Measurements from ENCODE around the gene ASXL1.

DNA sequence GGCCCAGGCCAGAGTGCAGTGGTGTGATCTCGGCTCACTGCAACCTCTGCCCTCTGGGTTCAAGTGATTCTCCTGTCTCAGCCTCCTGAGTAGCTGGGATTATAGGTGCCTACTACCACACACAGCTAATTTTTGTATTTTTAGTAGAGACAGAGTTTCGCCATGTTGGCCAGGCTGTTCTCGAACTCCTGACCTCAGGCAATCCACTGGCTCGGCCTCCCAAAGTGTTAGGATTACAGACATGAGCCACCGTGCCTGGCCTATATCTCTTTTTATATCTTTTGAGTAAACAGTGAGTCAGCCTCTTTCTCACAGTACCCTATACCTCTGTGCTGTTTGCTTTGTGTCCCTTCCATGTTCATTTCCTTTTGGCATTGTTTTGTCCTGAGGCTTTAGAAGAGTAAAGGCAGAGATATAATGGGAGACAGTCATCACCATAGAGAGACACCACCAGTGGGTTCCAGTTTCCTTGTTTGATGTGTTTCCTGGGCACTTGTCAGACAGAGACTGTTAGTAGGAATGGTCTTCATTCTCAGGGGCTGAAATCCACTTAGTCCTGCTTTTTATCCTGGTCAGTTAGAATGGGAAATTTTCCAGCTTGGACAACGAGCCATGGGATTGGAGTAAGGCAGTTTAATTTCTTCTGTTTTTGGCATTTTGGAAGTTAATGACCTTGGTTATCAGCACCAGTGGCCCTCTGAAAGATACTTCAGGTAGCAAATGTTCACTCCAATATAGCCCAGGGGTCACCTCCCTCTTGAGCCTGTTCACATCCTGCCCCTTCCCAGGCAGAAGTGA, 32.2 kb upstream of the ASXL1 start:
- TF ChIP-seq, protein P1, sequence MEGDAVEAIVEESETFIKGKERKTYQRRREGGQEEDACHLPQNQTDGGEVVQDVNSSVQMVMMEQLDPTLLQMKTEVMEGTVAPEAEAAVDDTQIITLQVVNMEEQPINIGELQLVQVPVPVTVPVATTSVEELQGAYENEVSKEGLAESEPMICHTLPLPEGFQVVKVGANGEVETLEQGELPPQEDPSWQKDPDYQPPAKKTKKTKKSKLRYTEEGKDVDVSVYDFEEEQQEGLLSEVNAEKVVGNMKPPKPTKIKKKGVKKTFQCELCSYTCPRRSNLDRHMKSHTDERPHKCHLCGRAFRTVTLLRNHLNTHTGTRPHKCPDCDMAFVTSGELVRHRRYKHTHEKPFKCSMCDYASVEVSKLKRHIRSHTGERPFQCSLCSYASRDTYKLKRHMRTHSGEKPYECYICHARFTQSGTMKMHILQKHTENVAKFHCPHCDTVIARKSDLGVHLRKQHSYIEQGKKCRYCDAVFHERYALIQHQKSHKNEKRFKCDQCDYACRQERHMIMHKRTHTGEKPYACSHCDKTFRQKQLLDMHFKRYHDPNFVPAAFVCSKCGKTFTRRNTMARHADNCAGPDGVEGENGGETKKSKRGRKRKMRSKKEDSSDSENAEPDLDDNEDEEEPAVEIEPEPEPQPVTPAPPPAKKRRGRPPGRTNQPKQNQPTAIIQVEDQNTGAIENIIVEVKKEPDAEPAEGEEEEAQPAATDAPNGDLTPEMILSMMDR (IDR thresholded peaks at IDR 0.05): no peak
- no peak for TF ChIP-seq POLR2AphosphoS5 (IDR thresholded peaks at IDR 0.05; ENCODE audit: insufficient read depth in 1 of 2, low read depth in 1 of 2)
